H9 (cell line): ENCODE data around the gene GJE1. TPM values are rescaled to one million over a fixed set of nuclear protein-coding genes. Genes with fewer than 3 reads are reported as not detected.

Experiments used
- DNase-seq: peaks from one replicate; pipeline ENCODE4 v3.0.0-alpha.2; 2017
- H2AFZ ChIP-seq: one replicate; pipeline ENCODE4 v1.6.1; 2013; ENCODE audit warnings: mild to moderate bottlenecking, low read length, control low read depth, moderate library complexity
- H2AK5ac ChIP-seq: 2 replicates; pipeline ENCODE4 v1.6.1; 2013; ENCODE audit warnings: low read length, control low read depth, mixed read lengths; ENCODE audit not compliant: insufficient read length
- H2BK120ac ChIP-seq: one replicate; pipeline ENCODE4 v1.6.1; 2013; ENCODE audit warnings: low read depth, mild to moderate bottlenecking, low read length, control low read depth, inconsistent platforms; ENCODE audit not compliant: poor library complexity, severe bottlenecking
- H2BK12ac ChIP-seq: 2 replicates; pipeline ENCODE4 v1.6.1; 2013; ENCODE audit warnings: low read length, control low read depth, mixed read lengths, low read depth; ENCODE audit not compliant: insufficient read length
- H2BK15ac ChIP-seq: 2 replicates; pipeline ENCODE4 v1.6.1; 2013; ENCODE audit warnings: low read depth, low read length, control low read depth
- H2BK20ac ChIP-seq: one replicate; pipeline ENCODE4 v1.6.1; 2013; ENCODE audit warnings: low read depth, mild to moderate bottlenecking, low read length, control low read depth, inconsistent platforms; ENCODE audit not compliant: poor library complexity, severe bottlenecking
- H2BK5ac ChIP-seq: 2 replicates; pipeline ENCODE4 v1.6.1; 2013; ENCODE audit warnings: low read length, control low read depth, mixed read lengths; ENCODE audit not compliant: insufficient read length
- H3K14ac ChIP-seq: 2 replicates; pipeline ENCODE4 v1.6.1; 2013; ENCODE audit warnings: low read length, control low read depth; ENCODE audit not compliant: insufficient read depth
- H3K18ac ChIP-seq: 2 replicates; pipeline ENCODE4 v1.6.1; 2013; ENCODE audit warnings: low read depth, mild to moderate bottlenecking, mixed read lengths, low read length, control low read depth; ENCODE audit not compliant: insufficient read length
- H3K23ac ChIP-seq: 2 replicates; pipeline ENCODE4 v1.6.1; 2013; ENCODE audit warnings: low read length, control low read depth, mixed read lengths, low read depth; ENCODE audit not compliant: insufficient read length
- H3K23me2 ChIP-seq: 2 replicates; pipeline ENCODE4 v1.6.1; 2013; ENCODE audit warnings: low read depth, mild to moderate bottlenecking, mixed read lengths, low read length, control low read depth; ENCODE audit not compliant: insufficient read length, poor library complexity, severe bottlenecking
- H3K27ac ChIP-seq: 2 replicates; pipeline ENCODE4 v1.5.1; 2013; ENCODE audit warnings: low read length, control low read depth, mixed read lengths, low read depth; ENCODE audit not compliant: insufficient read length
- H3K27me3 ChIP-seq: 2 replicates; pipeline ENCODE4 v1.6.1; 2013; ENCODE audit warnings: low read length, control low read depth, inconsistent platforms; ENCODE audit not compliant: insufficient read depth
- H3K4ac ChIP-seq: 2 replicates; pipeline ENCODE4 v1.6.1; 2013; ENCODE audit warnings: low read depth, mild to moderate bottlenecking, control low read depth, inconsistent platforms, low read length, moderate library complexity
- H3K4me1 ChIP-seq: 2 replicates; pipeline ENCODE4 v1.6.1; 2013; ENCODE audit warnings: low read length, control low read depth, inconsistent platforms; ENCODE audit not compliant: insufficient read depth
- H3K4me2 ChIP-seq: 2 replicates; pipeline ENCODE4 v1.6.1; 2013; ENCODE audit warnings: low read length, control low read depth, mixed read lengths; ENCODE audit not compliant: insufficient read length, insufficient read depth
- H3K56ac ChIP-seq: 2 replicates; pipeline ENCODE4 v1.6.1; 2013; ENCODE audit warnings: low read depth, mild to moderate bottlenecking, mixed read lengths, low read length, control low read depth; ENCODE audit not compliant: insufficient read length
- H3K79me1 ChIP-seq: 2 replicates; pipeline ENCODE4 v1.6.1; 2013; ENCODE audit warnings: low read depth, mild to moderate bottlenecking, moderate library complexity, low read length, control low read depth, inconsistent platforms; ENCODE audit not compliant: insufficient read depth, poor library complexity, severe bottlenecking
- H3K79me2 ChIP-seq: 2 replicates; pipeline ENCODE4 v1.6.1; 2013; ENCODE audit warnings: low read length, control low read depth, inconsistent platforms; ENCODE audit not compliant: insufficient read depth
- H3K9ac ChIP-seq: 2 replicates; pipeline ENCODE4 v1.6.1; 2013; ENCODE audit warnings: low read length, control low read depth, mixed read lengths; ENCODE audit not compliant: insufficient read length; ENCODE audit errors: extremely low read depth
- H3K9me3 ChIP-seq: one replicate; pipeline ENCODE4 v1.6.1; 2013; ENCODE audit warnings: low read depth, low read length, inconsistent platforms; ENCODE audit not compliant: control insufficient read depth
- H3T11ph ChIP-seq: one replicate; pipeline ENCODE4 v1.6.1; 2013; ENCODE audit warnings: mild to moderate bottlenecking, low read length, control low read depth, inconsistent platforms
- H4K20me1 ChIP-seq: one replicate; pipeline ENCODE4 v1.6.1; 2013; ENCODE audit not compliant: control insufficient read depth, insufficient read length, insufficient read depth
- H4K5ac ChIP-seq: 2 replicates; pipeline ENCODE4 v1.6.1; 2013; ENCODE audit warnings: low read depth, mild to moderate bottlenecking, mixed read lengths, low read length, control low read depth; ENCODE audit not compliant: insufficient read length
- H4K8ac ChIP-seq: replicated peaks from 2 replicates; pipeline ENCODE4 v1.6.1; 2013; ENCODE audit warnings: low read length, control low read depth, mixed read lengths, low read depth; ENCODE audit not compliant: insufficient read length
- H4K91ac ChIP-seq: 2 replicates; pipeline ENCODE4 v1.6.1; 2013; ENCODE audit warnings: low read depth, mild to moderate bottlenecking, moderate library complexity, mixed read lengths, low read length, control low read depth; ENCODE audit not compliant: insufficient read length
- H3K27ac Mint-ChIP-seq, 3 experiments: 2 replicates in 2 of 3; 3 replicates in 1 of 3; pipeline ENCODE4 v1.8.0; 2020 to 2021; ENCODE audit warnings: mixed read lengths in 3 of 3, mild to moderate bottlenecking in 1 of 3, moderate library complexity in 1 of 3
- H3K27me3 Mint-ChIP-seq: 2 replicates; pipeline ENCODE4 v1.8.0; 2021; ENCODE audit warnings: low read depth, mild to moderate bottlenecking, moderate library complexity, mixed read lengths
- H3K36me3 Mint-ChIP-seq, 3 experiments: 2 replicates in 2 of 3; 3 replicates in 1 of 3; pipeline ENCODE4 v1.8.0; 2020 to 2021; ENCODE audit warnings: low read depth in 3 of 3, mixed read lengths in 3 of 3; ENCODE audit not compliant: insufficient read depth in 1 of 3
- H3K4me1 Mint-ChIP-seq, 2 experiments: 2 replicates each; pipeline ENCODE4 v1.8.0; 2020; ENCODE audit warnings: mixed read lengths in 2 of 2
- H3K4me3 Mint-ChIP-seq, 2 experiments: 2 replicates in 1 of 2; 3 replicates in 1 of 2; pipeline ENCODE4 v1.8.0; 2020 to 2021; ENCODE audit warnings: mild to moderate bottlenecking in 2 of 2, mixed read lengths in 2 of 2, moderate library complexity in 1 of 2
- H3K9me3 Mint-ChIP-seq, 2 experiments: 2 replicates in 1 of 2; 3 replicates in 1 of 2; pipeline ENCODE4 v1.8.0; 2020; ENCODE audit warnings: mild to moderate bottlenecking in 2 of 2, mixed read lengths in 2 of 2, moderate library complexity in 1 of 2
- WGBS: extraction: QIAGEN DNeasy Blood & Tissue Kit; methylation state at CpG from one replicate; pipeline ENCODE4 v1.1.7; 2013; ENCODE audit warnings: missing lambda C conversion rate, low lambda C conversion rate, mixed read lengths; ENCODE audit not compliant: insufficient read length; ENCODE audit errors: extremely low coverage; 5-methylcytosine and 5-hydroxymethylcytosine counted together
- total RNA-seq: library from RNA; stranded (reverse); gene quantifications from 2 replicates; pipeline ENCODE4 v1.2.1, GENCODE V29; 2021
- TF ChIP-seq, protein P1 (sequence below): fragments of 200-600 bp; sonication (generic); conservative IDR thresholded peaks from 3 replicates; pipeline ENCODE4 v1.8.0; 2021; ENCODE audit warnings: antibody characterized with exemption, mild to moderate bottlenecking

Gene GJE1
- total RNA-seq, 1 experiment from 2014 or later = not detected

DNA sequence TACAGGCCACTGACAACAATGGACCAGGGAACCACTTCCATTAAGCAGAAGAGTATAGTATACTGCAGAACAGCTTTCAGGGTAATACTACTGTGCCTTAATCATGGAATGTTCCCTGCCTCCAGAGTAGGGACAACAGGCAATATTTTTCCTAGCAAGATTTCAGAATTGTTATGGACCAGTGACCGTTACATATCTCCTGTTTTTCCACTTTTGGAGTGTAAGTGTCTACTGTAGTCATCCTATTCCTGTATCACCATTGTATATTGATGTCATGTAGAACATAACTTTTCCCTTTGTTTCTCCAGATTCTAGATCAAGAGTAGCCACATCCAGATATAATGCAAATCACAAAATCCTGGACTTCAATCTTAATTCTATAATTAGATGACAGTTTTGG is 1.9 kb upstream of the GJE1 start:
- Histone ChIP-seq H2BK12ac (no peak overlapping the region), H3K79me2 (no peaks in the 10 kb centered on the region; the same call in 1 of the 2 replicates), H2BK20ac (no peak overlapping the region), H3K4ac (no peak overlapping the region), H4K8ac (no peak overlapping the region), H3K4me2 (no peak overlapping the region), H4K5ac (no peak overlapping the region), H4K91ac (no peak overlapping the region), H3K18ac (no peak overlapping the region), H3K79me1 (no peaks in the 10 kb centered on the region), H2BK15ac (no peak overlapping the region), H3K9me3 (no peaks in the 10 kb centered on the region), H2AK5ac (no peak overlapping the region), H4K20me1 (no peaks in the 10 kb centered on the region), H3K23me2 (no peaks in the 10 kb centered on the region), H2BK120ac (no peak overlapping the region), H3K9ac (no peak overlapping the region), H3K4me1 (no peaks in the 10 kb centered on the region), H3K23ac (no peak overlapping the region), H2BK5ac (no peak overlapping the region), H3T11ph (no peak overlapping the region), H3K56ac (no peak overlapping the region), H2AFZ (no peak overlapping the region), H3K27ac (no peak overlapping the region), H3K14ac (no peak overlapping the region), H3K27me3 (no peaks in the 10 kb centered on the region)
- no CpG with 5 or more reads among the region's 1 CpG for WGBS
- Mint-ChIP-seq H3K4me3 (no peak overlapping the region), H3K27me3 (no peaks in the 10 kb centered on the region), H3K27ac (no peak overlapping the region), H3K36me3 (no peaks in the 10 kb centered on the region), H3K4me1 (peaks cover 5 to 6% of the 10 kb centered on the region in 2 experiments), H3K9me3 (no peaks in the 10 kb centered on the region)
- TF ChIP-seq, protein P1, sequence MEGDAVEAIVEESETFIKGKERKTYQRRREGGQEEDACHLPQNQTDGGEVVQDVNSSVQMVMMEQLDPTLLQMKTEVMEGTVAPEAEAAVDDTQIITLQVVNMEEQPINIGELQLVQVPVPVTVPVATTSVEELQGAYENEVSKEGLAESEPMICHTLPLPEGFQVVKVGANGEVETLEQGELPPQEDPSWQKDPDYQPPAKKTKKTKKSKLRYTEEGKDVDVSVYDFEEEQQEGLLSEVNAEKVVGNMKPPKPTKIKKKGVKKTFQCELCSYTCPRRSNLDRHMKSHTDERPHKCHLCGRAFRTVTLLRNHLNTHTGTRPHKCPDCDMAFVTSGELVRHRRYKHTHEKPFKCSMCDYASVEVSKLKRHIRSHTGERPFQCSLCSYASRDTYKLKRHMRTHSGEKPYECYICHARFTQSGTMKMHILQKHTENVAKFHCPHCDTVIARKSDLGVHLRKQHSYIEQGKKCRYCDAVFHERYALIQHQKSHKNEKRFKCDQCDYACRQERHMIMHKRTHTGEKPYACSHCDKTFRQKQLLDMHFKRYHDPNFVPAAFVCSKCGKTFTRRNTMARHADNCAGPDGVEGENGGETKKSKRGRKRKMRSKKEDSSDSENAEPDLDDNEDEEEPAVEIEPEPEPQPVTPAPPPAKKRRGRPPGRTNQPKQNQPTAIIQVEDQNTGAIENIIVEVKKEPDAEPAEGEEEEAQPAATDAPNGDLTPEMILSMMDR = no peak
- DNase-seq = no peak
